Endothelial cell of umbilical vein (primary cell): Measurements from ENCODE around the gene GGNBP2. TPM values are rescaled to one million over a fixed set of nuclear protein-coding genes. Genes with fewer than 3 reads are reported as not detected.

Source experiments
- BruUV-seq: library from RNA; stranded (reverse); fragments of 400-500 nt; replicated peaks from 2 replicates; lab custom pipeline; 2021; lab: Mats Ljungman, UMichigan
- CTCF ChIA-PET: fragments of 300-600, 350-600 bp; sonication (Branson Sonifier 250); formaldehyde crosslinking; loops from one replicate; lab custom pipeline; 2021; ENCODE audit warnings: antibody characterized with exemption, inconsistent platforms; lab: Charles Lee
- POLR2A ChIA-PET: fragments of 300-600, 350-600 bp; sonication (Branson Sonifier 250); formaldehyde crosslinking; loops from one replicate; lab custom pipeline; 2021; ENCODE audit warnings: antibody characterized with exemption, inconsistent platforms; lab: Charles Lee
- DNase-seq: peaks from one replicate; pipeline ENCODE4 v3.0.0-alpha.2; 2011; ENCODE audit warnings: low read depth, low spot score
- FAIRE-seq: peaks from 2 replicates; lab custom pipeline; 2011; peaks lifted over from hg19 to GRCh38; lab: Jason Lieb, UNC
- H2AFZ ChIP-seq: 2 replicates; pipeline ENCODE4 v1.6.0; 2012; ENCODE audit warnings: low read depth, low read length, control low read depth, inconsistent platforms
- H3K27ac ChIP-seq: 2 replicates; pipeline ENCODE4 v1.5.1; 2011; ENCODE audit warnings: low read depth, mild to moderate bottlenecking, control low read depth, low read length, moderate library complexity; ENCODE audit not compliant: insufficient read depth
- H3K27me3 ChIP-seq, 2 experiments: 2 replicates each; pipeline versions ENCODE4 v1.6.0 to v1.6.1; 2011; ENCODE audit warnings: low read length in 2 of 2, mixed read lengths in 1 of 2; ENCODE audit not compliant: control insufficient read depth in 2 of 2, insufficient read depth in 2 of 2
- H3K36me3 ChIP-seq, 2 experiments: 2 replicates in 1 of 2; 3 replicates in 1 of 2; pipeline ENCODE4 v1.5.1; 2011; ENCODE audit warnings: low read length in 2 of 2, mild to moderate bottlenecking in 1 of 2, moderate library complexity in 1 of 2; ENCODE audit not compliant: control insufficient read depth in 2 of 2, insufficient read depth in 2 of 2; ENCODE audit errors: extremely low read depth in 1 of 2
- H3K4me1 ChIP-seq: 3 replicates; pipeline ENCODE4 v1.5.1; 2011; ENCODE audit warnings: mild to moderate bottlenecking, low read length; ENCODE audit not compliant: control insufficient read depth, insufficient read depth; ENCODE audit errors: extremely low read depth
- H3K4me2 ChIP-seq: 2 replicates; pipeline ENCODE4 v1.6.1; 2011; ENCODE audit warnings: low read length, control low read depth, mixed read lengths; ENCODE audit not compliant: insufficient read depth
- H3K4me3 ChIP-seq, 3 experiments: fragments of 200-600 bp in 1 of 3; sonication (generic), shearing (Covaris generic) in 1 of 3; replicated peaks in 1 of 3; 2 replicates each; pipeline ENCODE4 v1.5.1; 2011 to 2016; ENCODE audit warnings: control low read depth in 3 of 3, low read length in 3 of 3, mild to moderate bottlenecking in 2 of 3, inconsistent platforms in 1 of 3, low read depth in 1 of 3, moderate library complexity in 1 of 3; ENCODE audit not compliant: insufficient read depth in 1 of 3
- H3K79me2 ChIP-seq: 2 replicates; pipeline ENCODE4 v1.6.0; 2012; ENCODE audit warnings: low read length, inconsistent platforms; ENCODE audit not compliant: control insufficient read depth, insufficient read depth
- H3K9ac ChIP-seq: replicated peaks from 2 replicates; pipeline ENCODE3; 2011; ENCODE audit warnings: low read length, control low read depth; ENCODE audit not compliant: insufficient read depth; ENCODE audit errors: extremely low read depth
- H3K9me1 ChIP-seq: replicated peaks from 3 replicates; pipeline ENCODE4 v1.6.0; 2011; ENCODE audit warnings: mild to moderate bottlenecking, low read length; ENCODE audit not compliant: control insufficient read depth, insufficient read depth; ENCODE audit errors: extremely low read depth
- H3K9me3 ChIP-seq: replicated peaks from 2 replicates; pipeline ENCODE4 v1.5.1; 2012; ENCODE audit warnings: low read length, inconsistent platforms; ENCODE audit not compliant: control insufficient read depth, insufficient read depth
- H4K20me1 ChIP-seq: replicated peaks from 2 replicates; pipeline ENCODE3; 2011; ENCODE audit warnings: mild to moderate bottlenecking, low read length; ENCODE audit not compliant: control insufficient read depth, insufficient read depth; ENCODE audit errors: extremely low read depth
- EZH2 ChIP-seq: IDR thresholded peaks from 2 replicates; pipeline ENCODE4 v1.6.1; 2012; ENCODE audit warnings: borderline replicate concordance, low read depth, mild to moderate bottlenecking, moderate library complexity, low read length, inconsistent platforms; ENCODE audit not compliant: severe bottlenecking
- FOS ChIP-seq: IDR thresholded peaks from 2 replicates; pipeline ENCODE4 v1.6.1; 2011; ENCODE audit warnings: mild to moderate bottlenecking, low read length, moderate library complexity, borderline replicate concordance; ENCODE audit not compliant: insufficient read depth
- GATA2 ChIP-seq: IDR thresholded peaks from 2 replicates; pipeline ENCODE4 v1.7.0; 2011; ENCODE audit warnings: low read depth, mild to moderate bottlenecking, moderate library complexity, mixed read lengths, low read length; ENCODE audit not compliant: insufficient read length, insufficient read depth
- JUN ChIP-seq: IDR thresholded peaks from 2 replicates; pipeline ENCODE4 v1.6.1; 2011; ENCODE audit warnings: borderline replicate concordance, low read depth; ENCODE audit not compliant: insufficient read length, insufficient read depth
- MYC ChIP-seq: IDR thresholded peaks from one replicate; pipeline ENCODE4 v1.6.1; 2011; ENCODE audit warnings: mild to moderate bottlenecking, low read depth, low read length
- POLR2A ChIP-seq: IDR thresholded peaks from 2 replicates; pipeline ENCODE4 v1.6.1; 2012; ENCODE audit warnings: low read depth, mild to moderate bottlenecking, control low read depth, low read length
- POLR2AphosphoS5 ChIP-seq: IDR thresholded peaks from 2 replicates; pipeline ENCODE4 v1.6.1; 2012; ENCODE audit warnings: low read depth, mild to moderate bottlenecking, control low read depth, low read length, moderate library complexity; ENCODE audit not compliant: insufficient read depth
- dilution Hi-C: fragments of 300-500 bp; cut with MboI; formaldehyde crosslinking; loops from one replicate; pipeline ENCODE4 v1.15.0; 2019; ENCODE audit warnings: low sequenced_read_pairs; ENCODE audit not compliant: extremely low pct_ligation_motif_present
- intact Hi-C: fragments of 100-400 bp; cut with micrococcal nuclease; formaldehyde crosslinking; loops from one replicate; pipeline ENCODE4 v1.10.0; 2022
- polyA plus RNA-seq, 4 experiments: library from polyadenylated mRNA; depleted of rRNA in 3 of 4; stranded (reverse) in 3 of 4; unstranded in 1 of 4; fragments of >200 nt; gene quantifications; 2 replicates each; pipeline versions ENCODE4 v1.2.1 to v1.2.3, GENCODE V29; 2011 to 2012; ENCODE audit warnings: missing spikeins in 1 of 4
- total RNA-seq: library from RNA; stranded (reverse); gene quantifications from 2 replicates; pipeline ENCODE4 v1.2.3, GENCODE V29; 2021
- TF ChIP-seq, protein P1 (sequence below): IDR thresholded peaks from 2 replicates; pipeline ENCODE4 v1.6.1; 2011; ENCODE audit not compliant: insufficient read depth, insufficient read length

Gene GGNBP2
- total and polyA plus RNA-seq, 2 donors (not counting 3 experiments of a cell fraction or from before 2014, with no cell fraction given): 52.6 to 77.6 TPM

DNA sequence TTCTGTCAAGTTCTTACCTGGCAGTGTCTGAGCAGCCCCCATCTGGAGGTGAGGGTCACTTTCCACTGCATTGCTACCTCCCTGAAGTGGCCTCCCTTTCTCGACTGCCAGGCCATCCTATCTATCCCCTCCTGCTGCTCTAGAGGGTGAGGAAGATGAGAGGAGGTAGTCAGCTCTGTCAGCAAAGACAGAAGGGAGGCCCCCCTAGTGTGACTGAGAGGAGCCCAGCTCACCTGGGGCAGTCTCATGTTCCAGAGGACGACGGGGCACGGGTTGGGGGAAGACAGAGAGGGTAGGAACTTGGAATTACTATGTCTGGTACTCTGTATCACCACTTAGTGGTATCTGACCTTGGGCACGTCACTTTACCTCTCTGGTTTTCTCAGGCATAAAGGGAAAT is 32.1 kb upstream of the GGNBP2 start:
- no peak for FAIRE-seq
- H3K79me2 ChIP-seq: no peaks in the 10 kb centered on the region
- H3K4me1 ChIP-seq: peaks cover 3% of the 10 kb centered on the region
- H3K4me3 ChIP-seq: no peak overlapping the region
- H3K27ac ChIP-seq: no peak overlapping the region
- H3K9me3 ChIP-seq: no peaks in the 10 kb centered on the region
- no peak overlapping the region for H3K9ac ChIP-seq
- no peak overlapping the region for H3K4me2 ChIP-seq
- H3K36me3 ChIP-seq: peaks cover 0 to 9% of the 10 kb centered on the region in 2 experiments
- BruUV-seq: no TSS peak
- no peak for TF ChIP-seq POLR2AphosphoS5
- TF ChIP-seq JUN: no peak
- TF ChIP-seq EZH2: no peak
- TF ChIP-seq POLR2A: no peak
- no peak for TF ChIP-seq MYC
- TF ChIP-seq, protein P1, sequence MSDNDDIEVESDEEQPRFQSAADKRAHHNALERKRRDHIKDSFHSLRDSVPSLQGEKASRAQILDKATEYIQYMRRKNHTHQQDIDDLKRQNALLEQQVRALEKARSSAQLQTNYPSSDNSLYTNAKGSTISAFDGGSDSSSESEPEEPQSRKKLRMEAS: no peak
- no peak for TF ChIP-seq GATA2
- no peak for DNase-seq
- POLR2A ChIA-PET: no interaction called here
- CTCF ChIA-PET: no interaction called here
- H3K27me3 ChIP-seq: no peaks in the 10 kb centered on the region
- no peaks in the 10 kb centered on the region for H4K20me1 ChIP-seq
- no peak overlapping the region for H2AFZ ChIP-seq
- no peaks in the 10 kb centered on the region for H3K9me1 ChIP-seq
- dilution Hi-C loops (no loop called here), intact Hi-C loops (no loop called here)

DNA sequence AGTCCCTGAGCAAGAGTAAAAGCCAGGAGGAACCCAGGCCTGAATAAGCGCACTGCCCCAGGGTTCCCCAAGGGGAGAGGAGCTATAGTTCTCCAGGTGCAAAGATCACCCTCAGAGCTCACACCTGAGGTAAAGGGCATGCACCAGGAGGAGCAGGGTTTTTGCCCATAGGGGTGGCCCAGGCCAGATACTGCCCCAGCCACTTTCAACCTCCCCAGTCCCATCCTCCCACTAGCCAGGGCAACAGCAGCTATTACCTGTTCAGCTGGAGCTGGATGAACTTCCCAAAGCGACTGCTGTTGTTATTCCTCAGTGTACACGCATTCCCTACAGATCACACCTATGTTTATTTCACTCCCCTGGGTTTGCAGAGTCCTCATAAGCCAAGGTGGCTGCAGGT is 29.9 kb upstream of the GGNBP2 start:
- peaks cover 3% of the 10 kb centered on the region for H3K4me1 ChIP-seq
- no peaks in the 10 kb centered on the region for H3K27me3 ChIP-seq
- no peak overlapping the region for H3K9ac ChIP-seq
- no peak overlapping the region for H3K27ac ChIP-seq
- H3K36me3 ChIP-seq: peaks cover 0 to 9% of the 10 kb centered on the region in 2 experiments
- H3K4me3 ChIP-seq: no peak overlapping the region
- intact Hi-C loops: no loop called here
- H3K79me2 ChIP-seq: no peaks in the 10 kb centered on the region
- TF ChIP-seq JUN: no peak
- TF ChIP-seq POLR2AphosphoS5: no peak
- TF ChIP-seq FOS: no peak
- H3K9me1 ChIP-seq: no peaks in the 10 kb centered on the region
- CTCF ChIA-PET: interaction anchor here (1.2 to 1.5 kb wide), 2 partner anchors 9 to 19 kb away, joined by 4 read pairs; no protein-coding TSS in a partner anchor
- FAIRE-seq (no peak), DNase-seq (no peak)
- H2AFZ ChIP-seq: no peak overlapping the region
- POLR2A ChIA-PET: no interaction called here
- H4K20me1 ChIP-seq: no peaks in the 10 kb centered on the region
- BruUV-seq: no TSS peak
- no peaks in the 10 kb centered on the region for H3K9me3 ChIP-seq
- H3K4me2 ChIP-seq: no peak overlapping the region
- dilution Hi-C loops: no loop called here
